MM.1S (cell line): Measurements from ENCODE around the gene CACHD1.

Experiments
- DNase-seq: peaks from one replicate; pipeline ENCODE4 v3.0.0-alpha.2; 2015
- H2AFZ ChIP-seq: fragments of 300-600 bp; sonication (generic); 2 replicates; pipeline ENCODE4 v1.6.0; 2016; ENCODE audit warnings: antibody characterized with exemption, low read length
- H3F3A ChIP-seq: fragments of 300-600 bp; sonication (generic); 2 replicates; pipeline ENCODE4 v1.6.1; 2016; ENCODE audit warnings: mild to moderate bottlenecking, antibody characterized with exemption, low read length, moderate library complexity, mixed read lengths; ENCODE audit not compliant: insufficient read depth
- H3K27ac ChIP-seq: fragments of 300-600 bp; sonication (generic); 2 replicates; pipeline ENCODE4 v1.5.1; 2016; ENCODE audit warnings: mild to moderate bottlenecking, low read length
- H3K27me3 ChIP-seq: fragments of 300-600 bp; sonication (generic); replicated peaks from 2 replicates; pipeline ENCODE4 v1.6.0; 2016; ENCODE audit warnings: low read length; ENCODE audit not compliant: insufficient read depth
- H3K36me3 ChIP-seq: fragments of 300-600 bp; sonication (generic); replicated peaks from 2 replicates; pipeline ENCODE4 v1.6.1; 2016; ENCODE audit warnings: mild to moderate bottlenecking, low read length, mixed read lengths; ENCODE audit not compliant: insufficient read depth
- H3K4me1 ChIP-seq: fragments of 300-600 bp; sonication (generic); 2 replicates; pipeline ENCODE4 v1.6.1; 2016; ENCODE audit warnings: low read length, mixed read lengths
- H3K4me2 ChIP-seq: fragments of 300-600 bp; sonication (generic); 2 replicates; pipeline ENCODE4 v1.6.0; 2016; ENCODE audit warnings: low read depth, low read length
- H3K4me3 ChIP-seq: fragments of 300-600 bp; sonication (generic); 2 replicates; pipeline ENCODE4 v1.5.1; 2016; ENCODE audit warnings: low read length, mixed read lengths
- H3K79me2 ChIP-seq: fragments of 300-600 bp; sonication (generic); 2 replicates; pipeline ENCODE4 v1.6.1; 2016; ENCODE audit warnings: mixed run types, low read length, mixed read lengths
- H3K9ac ChIP-seq: fragments of 300-600 bp; sonication (generic); 2 replicates; pipeline ENCODE4 v1.6.1; 2016; ENCODE audit warnings: low read length, mixed read lengths
- H3K9me2 ChIP-seq: fragments of 300-600 bp; sonication (generic); replicated peaks from 2 replicates; pipeline ENCODE4 v1.6.1; 2016; ENCODE audit warnings: mild to moderate bottlenecking, low read length, mixed read lengths; ENCODE audit not compliant: insufficient read depth
- H3K9me3 ChIP-seq: fragments of 300-600 bp; sonication (generic); replicated peaks from 2 replicates; pipeline ENCODE4 v1.6.1; 2016; ENCODE audit warnings: mild to moderate bottlenecking, low read length, mixed read lengths; ENCODE audit not compliant: insufficient read depth
- H4K20me1 ChIP-seq: fragments of 300-600 bp; sonication (generic); 2 replicates; pipeline ENCODE4 v1.6.1; 2016; ENCODE audit warnings: mild to moderate bottlenecking, low read length, moderate library complexity, mixed read lengths; ENCODE audit not compliant: insufficient read depth
- EZH2 ChIP-seq: fragments of 300-600 bp; sonication (generic); optimal IDR thresholded peaks from 2 replicates; pipeline ENCODE3; 2017; ENCODE audit warnings: low read depth, mild to moderate bottlenecking, antibody characterized with exemption, low read length, mixed read lengths
- EZH2phosphoT487 ChIP-seq: fragments of 300-600 bp; sonication (generic); IDR thresholded peaks from 2 replicates; pipeline ENCODE4 v1.6.1; 2018; ENCODE audit warnings: antibody characterized with exemption, low read length
- TF ChIP-seq, protein P1 (sequence below): fragments of 300-600 bp; sonication (generic); IDR thresholded peaks from 2 replicates; pipeline ENCODE4 v1.5.1; 2016; ENCODE audit warnings: antibody characterized with exemption, low read length, mixed read lengths

Gene CACHD1

DNA sequence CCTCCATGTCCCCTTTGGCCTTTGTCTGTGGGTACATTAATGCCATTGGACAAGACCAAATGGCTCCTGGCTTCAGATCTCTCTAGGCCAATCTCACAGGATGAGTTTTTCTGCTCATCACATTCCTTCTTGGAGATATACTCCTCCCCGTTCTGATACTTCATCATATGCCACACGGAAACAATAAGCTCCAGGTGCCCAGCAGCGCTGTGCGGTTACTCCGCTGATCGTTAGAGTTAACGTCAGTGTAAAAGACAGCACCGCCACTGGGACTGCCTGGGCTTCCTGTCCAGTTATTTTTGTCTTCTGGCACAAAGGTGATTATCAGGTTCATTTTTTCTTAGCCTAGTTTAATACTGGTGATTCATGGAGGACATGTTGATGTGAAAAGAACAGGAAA lies 22.5 kb downstream of the CACHD1 start:
- Histone ChIP-seq H3F3A (no peaks in the 10 kb centered on the region; the same call in 1 of the 2 replicates), H3K4me1 (0 out of 2 replicates have a peak, but pooled peaks cover 4% of the 10 kb centered on the region)

DNA sequence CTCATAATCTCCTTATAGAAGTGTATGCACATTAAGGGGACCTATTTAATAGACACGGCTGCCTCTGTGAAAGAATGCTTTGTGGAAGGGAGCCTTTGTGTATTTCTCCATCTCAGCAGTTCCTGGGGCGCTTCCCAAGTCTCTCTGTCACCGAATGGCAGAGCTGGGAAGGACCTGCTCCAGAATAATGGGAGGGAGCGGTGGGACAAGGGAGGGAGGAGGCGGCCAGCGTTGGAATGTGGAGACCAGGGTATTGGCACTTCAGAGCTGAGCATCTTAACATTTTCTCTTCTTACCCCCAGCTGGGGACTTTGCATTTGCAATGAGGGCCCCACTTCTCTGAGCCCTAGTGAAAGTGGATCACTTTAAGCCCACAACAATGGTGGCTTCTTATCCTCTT lies 23.9 kb downstream of the CACHD1 start:
- TF ChIP-seq, protein P1, sequence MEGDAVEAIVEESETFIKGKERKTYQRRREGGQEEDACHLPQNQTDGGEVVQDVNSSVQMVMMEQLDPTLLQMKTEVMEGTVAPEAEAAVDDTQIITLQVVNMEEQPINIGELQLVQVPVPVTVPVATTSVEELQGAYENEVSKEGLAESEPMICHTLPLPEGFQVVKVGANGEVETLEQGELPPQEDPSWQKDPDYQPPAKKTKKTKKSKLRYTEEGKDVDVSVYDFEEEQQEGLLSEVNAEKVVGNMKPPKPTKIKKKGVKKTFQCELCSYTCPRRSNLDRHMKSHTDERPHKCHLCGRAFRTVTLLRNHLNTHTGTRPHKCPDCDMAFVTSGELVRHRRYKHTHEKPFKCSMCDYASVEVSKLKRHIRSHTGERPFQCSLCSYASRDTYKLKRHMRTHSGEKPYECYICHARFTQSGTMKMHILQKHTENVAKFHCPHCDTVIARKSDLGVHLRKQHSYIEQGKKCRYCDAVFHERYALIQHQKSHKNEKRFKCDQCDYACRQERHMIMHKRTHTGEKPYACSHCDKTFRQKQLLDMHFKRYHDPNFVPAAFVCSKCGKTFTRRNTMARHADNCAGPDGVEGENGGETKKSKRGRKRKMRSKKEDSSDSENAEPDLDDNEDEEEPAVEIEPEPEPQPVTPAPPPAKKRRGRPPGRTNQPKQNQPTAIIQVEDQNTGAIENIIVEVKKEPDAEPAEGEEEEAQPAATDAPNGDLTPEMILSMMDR = no peak
- TF ChIP-seq EZH2 (no peak), EZH2phosphoT487 (no peak)
- Histone ChIP-seq H3K27ac (no peak overlapping the region), H4K20me1 (no peaks in the 10 kb centered on the region), H3F3A (no peaks in the 10 kb centered on the region; the same call in 1 of the 2 replicates), H3K4me3 (no peak overlapping the region), H2AFZ (no peak overlapping the region), H3K9ac (no peak overlapping the region), H3K36me3 (no peaks in the 10 kb centered on the region), H3K9me2 (no peaks in the 10 kb centered on the region), H3K4me1 (0 out of 2 replicates have a peak, but pooled peaks cover 4% of the 10 kb centered on the region), H3K27me3 (no peaks in the 10 kb centered on the region), H3K9me3 (no peaks in the 10 kb centered on the region), H3K4me2 (no peak overlapping the region), H3K79me2 (no peaks in the 10 kb centered on the region)
- no peak for DNase-seq

More for the DNA sequence above, 22.5 kb downstream of the CACHD1 start:
- H4K20me1 ChIP-seq = no peaks in the 10 kb centered on the region
- no peaks in the 10 kb centered on the region for H3K79me2 ChIP-seq
- no peak overlapping the region for H3K27ac ChIP-seq
- no peaks in the 10 kb centered on the region for H3K9me2 ChIP-seq
- H3K36me3 ChIP-seq = no peaks in the 10 kb centered on the region
- H3K9ac ChIP-seq = no peak overlapping the region
- no peaks in the 10 kb centered on the region for H3K27me3 ChIP-seq
- no peak overlapping the region for H2AFZ ChIP-seq
- no peak overlapping the region for H3K4me2 ChIP-seq
- TF ChIP-seq, protein P1 = no peak
- TF ChIP-seq EZH2 = no peak
- no peak for TF ChIP-seq EZH2phosphoT487
- H3K4me3 ChIP-seq = no peak overlapping the region
- no peaks in the 10 kb centered on the region for H3K9me3 ChIP-seq
- no peak for DNase-seq

DNA sequence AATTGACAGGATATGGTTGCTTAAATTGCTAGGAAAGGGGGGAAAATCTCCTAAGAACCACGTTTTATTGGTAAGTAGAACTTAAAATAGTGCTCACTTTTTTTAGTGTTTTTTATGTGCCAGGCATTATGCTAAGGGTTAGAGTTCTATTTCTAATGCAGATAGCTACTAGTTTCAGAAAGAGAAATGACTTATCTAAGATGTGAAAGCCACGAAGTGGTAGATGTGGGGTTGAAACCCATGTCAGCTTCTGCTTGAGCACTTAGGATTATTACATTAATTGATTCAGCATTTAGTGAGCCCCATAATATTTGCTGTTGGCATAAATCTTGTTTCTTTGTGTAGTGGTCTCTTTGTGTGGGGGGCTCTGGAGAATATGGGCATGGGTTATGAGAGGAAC lies 24.7 kb downstream of the CACHD1 start:
- Histone ChIP-seq H3K9me3 (no peaks in the 10 kb centered on the region), H2AFZ (no peak overlapping the region), H3K4me3 (no peak overlapping the region), H3K4me2 (no peak overlapping the region), H4K20me1 (no peaks in the 10 kb centered on the region), H3K79me2 (no peaks in the 10 kb centered on the region), H3K36me3 (no peaks in the 10 kb centered on the region), H3K27me3 (no peaks in the 10 kb centered on the region), H3F3A (no peaks in the 10 kb centered on the region; the same call in 1 of the 2 replicates), H3K4me1 (0 out of 2 replicates have a peak, but pooled peaks cover 4% of the 10 kb centered on the region), H3K27ac (no peak overlapping the region), H3K9me2 (no peaks in the 10 kb centered on the region), H3K9ac (no peak overlapping the region)
- TF ChIP-seq EZH2 (no peak), EZH2phosphoT487 (no peak)
- TF ChIP-seq, protein P1 = no peak
- DNase-seq = no peak
